IMR-90 (cell line): ENCODE measurements around the gene KRT8. TPM values are rescaled to one million over a fixed set of nuclear protein-coding genes. Genes with fewer than 3 reads are reported as not detected.

ENCODE experiments used
- ATAC-seq: fragments of 200-7000 bp; cut with Tn5 transposase; 2 replicates; pipeline ENCODE4 v1.9.1; 2020; ENCODE audit warnings: low read depth, mild to moderate bottlenecking, moderate library complexity
- BruUV-seq: library from RNA; stranded (reverse); fragments of 400-500 nt; replicated peaks from 2 replicates; lab custom pipeline; 2021; lab: Mats Ljungman, UMichigan
- CTCF ChIA-PET: fragments of 300-600 bp; formaldehyde crosslinking; extraction: SDS; loops from one replicate; lab custom pipeline; 2021; ENCODE audit warnings: antibody characterized with exemption; lab: Yijun Ruan, JAX
- POLR2A ChIA-PET: fragments of 300-600 bp; sonication (Branson Sonifier 250); formaldehyde crosslinking; loops from one replicate; lab custom pipeline; 2022; ENCODE audit warnings: antibody characterized with exemption; ENCODE audit not compliant: unreplicated experiment; lab: Charles Lee
- DNase-seq: peaks from one replicate; pipeline ENCODE4 v3.0.0; 2013
- H2AFZ ChIP-seq: replicated peaks from 2 replicates; pipeline ENCODE3; 2013; ENCODE audit warnings: low read length, mild to moderate bottlenecking; ENCODE audit not compliant: poor library complexity
- H2AK5ac ChIP-seq: 2 replicates; pipeline ENCODE4 v1.6.1; 2013; ENCODE audit warnings: low read depth, low read length, inconsistent platforms
- H2AK9ac ChIP-seq: replicated peaks from 2 replicates; pipeline ENCODE3; 2013; ENCODE audit warnings: mild to moderate bottlenecking, low read depth, low read length, moderate library complexity; ENCODE audit not compliant: poor library complexity
- H2BK120ac ChIP-seq: 2 replicates; pipeline ENCODE4 v1.6.1; 2013; ENCODE audit warnings: low read depth, low read length, inconsistent platforms
- H2BK15ac ChIP-seq: 3 replicates; pipeline ENCODE4 v1.6.1; 2013; ENCODE audit warnings: low read depth, low read length, inconsistent platforms
- H2BK20ac ChIP-seq: 2 replicates; pipeline ENCODE4 v1.6.1; 2013; ENCODE audit warnings: low read depth, mild to moderate bottlenecking, inconsistent platforms, low read length, moderate library complexity
- H2BK5ac ChIP-seq: 2 replicates; pipeline ENCODE4 v1.6.1; 2013; ENCODE audit warnings: mild to moderate bottlenecking, low read depth, low read length, inconsistent platforms; ENCODE audit not compliant: poor library complexity, severe bottlenecking
- H3K14ac ChIP-seq: replicated peaks from 2 replicates; pipeline ENCODE4 v1.6.1; 2013; ENCODE audit warnings: low read depth, low read length, inconsistent platforms
- H3K18ac ChIP-seq: 2 replicates; pipeline ENCODE4 v1.6.1; 2013; ENCODE audit warnings: low read depth, low read length, control low read depth
- H3K23ac ChIP-seq: 2 replicates; pipeline ENCODE4 v1.6.1; 2013; ENCODE audit warnings: low read depth, low read length, inconsistent platforms
- H3K27ac ChIP-seq: 2 replicates; pipeline ENCODE4 v1.5.1; 2013; ENCODE audit warnings: mild to moderate bottlenecking, control low read depth, low read length; ENCODE audit not compliant: insufficient read depth
- H3K27me3 ChIP-seq: 2 replicates; pipeline ENCODE4 v1.6.1; 2013; ENCODE audit warnings: low read length; ENCODE audit not compliant: control insufficient read depth, insufficient read depth
- H3K36me3 ChIP-seq: 2 replicates; pipeline ENCODE4 v1.6.1; 2013; ENCODE audit warnings: low read length, mixed read lengths; ENCODE audit not compliant: control insufficient read depth, insufficient read depth
- H3K4ac ChIP-seq: 2 replicates; pipeline ENCODE4 v1.6.1; 2013; ENCODE audit warnings: low read depth, low read length, inconsistent platforms
- H3K4me1 ChIP-seq: 2 replicates; pipeline ENCODE4 v1.6.1; 2013; ENCODE audit warnings: low read length, mixed read lengths; ENCODE audit not compliant: control insufficient read depth, insufficient read depth
- H3K4me2 ChIP-seq: 2 replicates; pipeline ENCODE4 v1.6.1; 2013; ENCODE audit warnings: low read depth, mild to moderate bottlenecking, control low read depth, low read length, moderate library complexity
- H3K4me3 ChIP-seq: 2 replicates; pipeline ENCODE4 v1.5.1; 2013; ENCODE audit warnings: low read depth, mild to moderate bottlenecking, control low read depth, low read length, moderate library complexity; ENCODE audit not compliant: insufficient read depth
- H3K56ac ChIP-seq: 2 replicates; pipeline ENCODE4 v1.6.1; 2013; ENCODE audit warnings: low read length, inconsistent platforms; ENCODE audit not compliant: insufficient read depth; ENCODE audit errors: extremely low read depth
- H3K79me1 ChIP-seq, 2 experiments: 2 replicates each; pipeline ENCODE4 v1.6.1; 2013; ENCODE audit warnings: low read length in 2 of 2, inconsistent platforms in 1 of 2, low read depth in 1 of 2
- H3K9ac ChIP-seq: 2 replicates; pipeline ENCODE4 v1.6.1; 2013; ENCODE audit warnings: low read depth, low read length, control low read depth
- H3K9me1 ChIP-seq: 2 replicates; pipeline ENCODE4 v1.6.1; 2013; ENCODE audit warnings: low read length, inconsistent platforms; ENCODE audit not compliant: insufficient read depth
- H3K9me3 ChIP-seq: 2 replicates; pipeline ENCODE4 v1.6.1; 2013; ENCODE audit warnings: low read length; ENCODE audit not compliant: control insufficient read depth, insufficient read depth
- H4K20me1 ChIP-seq: 2 replicates; pipeline ENCODE4 v1.6.1; 2013; ENCODE audit warnings: low read length, inconsistent platforms; ENCODE audit not compliant: insufficient read depth
- H4K5ac ChIP-seq: 2 replicates; pipeline ENCODE4 v1.6.1; 2013; ENCODE audit warnings: mild to moderate bottlenecking, low read depth, low read length, control low read depth
- H4K8ac ChIP-seq, 2 experiments: 2 replicates each; pipeline ENCODE4 v1.6.1; 2013; ENCODE audit warnings: low read depth in 2 of 2, low read length in 2 of 2, control low read depth in 1 of 2, inconsistent platforms in 1 of 2
- H4K91ac ChIP-seq: 2 replicates; pipeline ENCODE4 v1.6.1; 2013; ENCODE audit warnings: low read depth, low read length, inconsistent platforms; ENCODE audit not compliant: insufficient read depth
- BHLHE40 ChIP-seq: fragments of 150-350 bp; IDR thresholded peaks from 2 replicates; pipeline ENCODE4 v1.6.1; 2016; ENCODE audit warnings: mild to moderate bottlenecking, low read depth, low read length
- CHD1 ChIP-seq: IDR thresholded peaks from 2 replicates; pipeline ENCODE4 v1.6.1; 2012; ENCODE audit warnings: low read depth, low read length, improper control_type of control experiment
- CTCF ChIP-seq: conservative IDR thresholded peaks from 2 replicates; pipeline ENCODE4 v1.5.1; 2012; ENCODE audit warnings: mild to moderate bottlenecking, low read depth, low read length, improper control_type of control experiment
- FOS ChIP-seq: fragments of 150-350 bp; IDR thresholded peaks from 2 replicates; pipeline ENCODE4 v1.6.1; 2016; ENCODE audit warnings: low read depth, low read length
- MAZ ChIP-seq: IDR thresholded peaks from 2 replicates; pipeline ENCODE4 v1.6.1; 2012; ENCODE audit warnings: low read depth, mild to moderate bottlenecking, low read length, improper control_type of control experiment, moderate library complexity, borderline replicate concordance
- MXI1 ChIP-seq: IDR thresholded peaks from 2 replicates; pipeline ENCODE4 v1.6.1; 2012; ENCODE audit warnings: low read depth, mild to moderate bottlenecking, low read length, moderate library complexity, borderline replicate concordance
- POLR2A ChIP-seq: IDR thresholded peaks from 2 replicates; pipeline ENCODE4 v1.6.1; 2012; ENCODE audit warnings: mild to moderate bottlenecking, low read depth, low read length
- RFX5 ChIP-seq: IDR thresholded peaks from 2 replicates; pipeline ENCODE4 v1.8.0; 2012; ENCODE audit warnings: low read depth, mild to moderate bottlenecking, low read length, moderate library complexity
- SMC3 ChIP-seq: fragments of 150-350 bp; IDR thresholded peaks from 2 replicates; pipeline ENCODE4 v1.6.1; 2016; ENCODE audit warnings: low read depth, mild to moderate bottlenecking, antibody characterized with exemption, low read length, moderate library complexity
- WGBS, 2 experiments: methylation state at CpG; one replicate each; pipeline versions ENCODE4 v1.1.5 to v1.1.7; 2013; ENCODE audit warnings: missing lambda C conversion rate in 2 of 2; ENCODE audit not compliant: insufficient read length in 1 of 2; ENCODE audit errors: extremely low coverage in 2 of 2; 5-methylcytosine and 5-hydroxymethylcytosine counted together
- dilution Hi-C: fragments of 300-500 bp; cut with HindIII; formaldehyde crosslinking; loops from one replicate; pipeline ENCODE4 v1.14.3; 2018; ENCODE audit warnings: low sequenced_read_pairs; ENCODE audit not compliant: unreplicated experiment
- in situ Hi-C: fragments of 300-500 bp; cut with MboI; formaldehyde crosslinking; loops from 3 replicates; pipeline ENCODE4 v1.14.3; 2019; ENCODE audit warnings: low sequenced_read_pairs, inconsistent platforms, mixed read lengths
- intact Hi-C: fragments of 100-400 bp; cut with micrococcal nuclease; formaldehyde crosslinking; loops from 2 replicates; pipeline ENCODE4 v1.10.0; 2022
- polyA plus RNA-seq, 3 experiments: library from polyadenylated mRNA; depleted of rRNA; stranded (reverse); fragments of >200 nt; gene quantifications; 2 replicates each; pipeline ENCODE4 v1.2.3, GENCODE V29; 2012; ENCODE audit warnings: low replicate concordance in 1 of 3
- total RNA-seq: library from RNA; depleted of rRNA; stranded (reverse); fragments of >200 nt; gene quantifications from 2 replicates; pipeline ENCODE4 v1.2.3, GENCODE V29; 2012

Gene KRT8
- total and polyA plus RNA-seq, 2 of the 4 experiments (the other 2 are of a cell fraction): 10.9 to 39.3 TPM

- TF ChIP-seq RFX5: no peak
Observed at GRCh38 chr12:52907092-52907810, 2.4 kb upstream of the KRT8 start (continued).

GRCh38 chr12:52906191-52906601 lies 1.3 kb upstream of the KRT8 start:
- no peak for DNase-seq
- dilution Hi-C loops: no loop called here

More at GRCh38 chr12:52906191-52906601, 1.3 kb upstream of the KRT8 start:
- Histone ChIP-seq H3K56ac (no peak overlapping the region), H4K8ac (no peak overlapping the region), H2BK20ac (no peak overlapping the region), H4K20me1 (no peaks in the 10 kb centered on the region), H4K91ac (no peak overlapping the region), H3K4me2 (no peak overlapping the region), H4K5ac (no peak overlapping the region), H3K27ac (no peak overlapping the region), H2AK5ac (0 out of 2 replicates have a peak overlapping the region, but pooled peaks have one; percentile 8), H2AFZ (no peak overlapping the region), H2BK5ac (no peak overlapping the region), H2BK120ac (no peak overlapping the region), H2AK9ac (no peak overlapping the region), H3K23ac (no peak overlapping the region), H3K27me3 (no peaks in the 10 kb centered on the region), H3K36me3 (no peaks in the 10 kb centered on the region), H3K4ac (no peak overlapping the region), H3K9ac (no peak overlapping the region), H3K9me3 (no peaks in the 10 kb centered on the region), H3K9me1 (peaks cover 7% of the 10 kb centered on the region), H3K4me1 (peaks cover 15% of the 10 kb centered on the region), H2BK15ac (no peak overlapping the region), H3K14ac (no peak overlapping the region), H3K4me3 (no peak overlapping the region), H3K18ac (no peak overlapping the region), H3K79me1 (no peaks in the 10 kb centered on the region; a peak in 1 of 4 replicates)
- BruUV-seq: no TSS peak
- ChIA-PET POLR2A (no interaction called here), CTCF (no interaction called here)
- TF ChIP-seq CHD1: no peak
- TF ChIP-seq MXI1: no peak
- no peak for TF ChIP-seq BHLHE40
- no peak for TF ChIP-seq CTCF
- no peak for TF ChIP-seq MAZ
- no peak for TF ChIP-seq SMC3
- no peak for TF ChIP-seq POLR2A
- TF ChIP-seq FOS: no peak
- whole genome bisulfite sequencing, 2 experiments: 96% methylated on average over 3 of the region's 7 CpGs; no CpG with 5 or more reads in 1 of the 2 experiments
- in situ Hi-C loops (no loop called here), intact Hi-C loops (no loop called here)
- ATAC-seq: no peak
